Stimulated activated CD8-positive, alpha-beta memory T cell treated with anti-CD3 and anti-CD28 coated beads, Interleukin-7, amount 100 ng/mL, for 4 hours (primary cell): ENCODE measurements around the gene ARAP1.
"Not testable (repeated sequence)": the region's sequence is repeated elsewhere in the genome, so short reads cannot be mapped to it uniquely, and the experiment has no call there.

Experiments used
- DNase-seq, 2 donors: peaks; one replicate each; pipeline ENCODE4 v3.0.0-alpha.2; 2020; ENCODE audit warnings: low read depth in 2 of 2

Gene ARAP1

DNA sequence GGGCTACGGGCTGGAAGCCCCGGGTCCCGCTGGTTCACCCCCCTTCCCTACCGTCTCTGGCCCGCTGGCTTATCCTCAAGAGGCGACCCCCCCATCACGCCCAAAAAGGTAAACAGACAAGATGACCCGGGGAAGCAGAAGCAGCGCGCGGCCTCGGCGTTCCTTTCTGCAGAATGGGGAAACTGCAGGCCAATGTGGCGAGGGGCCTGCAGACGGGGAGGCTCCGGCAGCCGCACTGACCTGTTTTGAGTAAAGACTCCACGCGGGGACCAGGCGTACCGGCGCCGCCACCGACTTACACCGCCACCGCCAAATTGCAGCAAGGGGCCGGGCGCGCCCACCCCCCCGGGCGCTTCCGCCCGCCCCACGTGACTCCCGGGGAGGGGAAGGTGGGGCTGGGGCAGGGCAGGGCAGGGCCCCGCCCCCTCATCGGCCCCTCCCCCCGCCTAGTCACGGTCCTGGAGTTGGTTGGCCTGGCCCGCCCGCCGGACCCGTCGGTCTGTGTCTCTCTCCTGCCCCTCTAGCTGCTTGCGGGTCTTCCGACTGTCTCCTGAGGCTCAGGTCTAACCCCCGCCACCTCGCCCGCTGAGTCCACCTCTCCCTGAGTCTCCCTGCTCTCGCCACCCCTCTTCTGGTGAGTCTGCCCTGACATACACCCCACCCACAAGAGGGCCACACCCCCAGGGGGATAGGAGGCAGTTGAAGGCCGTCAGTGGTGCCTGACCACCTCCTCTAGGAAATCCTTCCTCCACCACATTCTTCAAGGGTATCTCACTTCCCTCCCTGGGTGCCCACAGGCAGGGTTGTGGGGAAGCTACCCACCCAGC lies at the start of gene ARAP1:
Gene ARAP1 (minus strand): TSS at position 321 of the 827 bp plus-strand sequence. CDS start 25,280 bp downstream, outside the sequence.
- peak; percentile 49 to 75 for DNase-seq

DNA sequence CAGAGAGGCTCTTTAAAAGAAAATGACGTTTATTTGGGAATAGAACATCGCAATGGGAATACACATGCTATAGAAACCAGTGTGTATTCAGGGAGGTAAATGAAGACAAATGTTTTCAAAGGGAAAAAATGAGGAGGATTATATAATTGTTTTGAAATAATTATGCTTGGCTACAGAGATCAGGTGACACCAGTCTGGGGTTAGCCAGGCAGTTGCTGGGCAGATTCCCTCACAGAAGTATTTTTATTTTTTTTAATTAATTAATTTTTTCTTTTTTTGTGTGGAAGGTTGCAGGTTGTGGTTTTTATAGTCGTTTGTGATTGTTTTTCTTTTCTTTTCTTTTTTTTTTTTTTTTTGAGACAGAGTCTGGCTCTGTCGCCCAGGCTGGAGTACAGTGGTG lies 47.2 kb upstream of the ARAP1 start:
- no peak for DNase-seq

DNA sequence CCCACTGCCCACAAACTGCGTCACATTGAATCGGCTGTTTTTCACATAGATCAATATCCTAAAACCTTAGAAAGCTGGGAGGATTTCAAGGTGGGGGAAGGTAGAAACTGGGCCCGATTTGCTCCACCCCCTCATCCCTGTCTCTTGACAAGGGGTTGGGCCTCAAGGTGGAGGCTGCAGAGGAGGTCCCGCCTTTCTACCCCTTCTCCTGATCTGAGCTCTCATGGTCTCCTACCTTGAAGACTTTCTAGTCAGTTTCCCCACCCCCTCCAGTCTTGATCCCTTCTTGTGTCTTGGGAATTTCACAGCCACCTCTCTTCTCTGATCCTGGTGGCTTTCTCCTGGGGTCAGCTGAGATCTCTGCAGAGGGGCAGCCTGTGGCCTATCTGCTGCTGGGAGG lies 46.2 kb upstream of the ARAP1 start:
- DNase-seq = no peak

DNA sequence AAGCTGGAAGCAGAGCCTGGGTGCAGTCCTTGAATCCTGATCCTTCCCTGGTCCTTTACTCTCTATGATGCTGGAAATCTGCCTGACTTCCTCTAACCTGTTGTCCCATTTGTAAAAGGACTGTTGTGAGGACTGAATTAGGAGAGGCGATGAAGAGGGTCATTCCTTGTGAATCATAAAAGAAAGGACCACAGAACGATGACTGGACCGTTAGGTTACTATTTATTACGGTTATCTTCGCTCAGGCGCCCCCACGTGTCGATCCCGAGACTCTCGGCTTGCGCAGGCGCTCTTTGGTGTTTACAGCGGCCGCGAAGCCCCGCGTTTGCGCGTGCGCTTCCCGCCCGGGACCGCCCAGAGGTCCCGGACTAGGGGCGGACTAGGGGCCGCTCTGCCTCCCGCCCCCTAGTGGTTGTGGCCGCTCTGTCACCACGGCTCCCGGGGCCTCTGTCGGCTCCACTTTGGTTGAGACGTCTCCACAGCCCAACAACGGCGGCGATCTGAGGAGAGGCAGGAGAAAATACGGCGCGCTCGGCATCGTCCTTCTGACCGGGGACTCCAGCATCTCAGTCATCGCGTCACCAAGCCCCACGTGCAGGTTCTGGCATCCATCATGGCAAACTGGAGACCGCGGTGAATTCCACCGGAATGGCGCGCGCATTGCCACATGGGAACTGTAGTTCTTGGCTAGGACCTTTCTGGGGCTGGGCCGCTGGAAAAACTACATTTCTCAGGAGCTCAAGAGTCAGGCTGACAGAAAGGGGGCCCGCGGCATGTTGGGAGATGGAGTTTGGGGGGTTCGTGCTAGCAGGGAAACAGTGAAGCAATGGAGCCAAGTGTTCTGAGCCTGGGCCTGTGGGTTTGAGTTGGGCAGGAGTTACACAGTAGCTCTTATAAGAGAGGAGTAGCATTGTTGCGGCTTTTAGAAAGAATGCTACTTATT lies 41.5 kb upstream of the ARAP1 start, which contains the start of gene STARD10:
Gene STARD10 (minus strand): TSS at position 623 of the 943 bp plus-strand sequence. CDS start 12,866 bp downstream, outside the sequence.
- DNase-seq = peak; percentile 83 to 92

DNA sequence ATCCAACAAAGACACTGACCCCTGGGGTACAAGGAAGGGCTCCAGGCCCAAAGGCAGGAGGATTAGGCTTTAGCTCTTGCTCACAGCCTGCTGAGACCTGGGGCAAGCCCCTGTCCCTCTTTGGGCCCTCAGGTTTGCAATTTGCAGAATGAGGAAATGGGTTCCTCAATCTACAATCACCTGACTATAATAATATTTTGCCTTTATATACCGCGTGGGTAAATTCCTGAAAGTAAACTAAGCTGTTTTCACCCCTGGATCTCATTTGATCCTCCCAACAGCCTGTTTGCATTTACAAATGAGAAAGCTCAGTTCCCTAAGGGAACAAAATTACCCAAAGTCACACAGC lies 40.8 kb upstream of the ARAP1 start:
- no peak for DNase-seq

DNA sequence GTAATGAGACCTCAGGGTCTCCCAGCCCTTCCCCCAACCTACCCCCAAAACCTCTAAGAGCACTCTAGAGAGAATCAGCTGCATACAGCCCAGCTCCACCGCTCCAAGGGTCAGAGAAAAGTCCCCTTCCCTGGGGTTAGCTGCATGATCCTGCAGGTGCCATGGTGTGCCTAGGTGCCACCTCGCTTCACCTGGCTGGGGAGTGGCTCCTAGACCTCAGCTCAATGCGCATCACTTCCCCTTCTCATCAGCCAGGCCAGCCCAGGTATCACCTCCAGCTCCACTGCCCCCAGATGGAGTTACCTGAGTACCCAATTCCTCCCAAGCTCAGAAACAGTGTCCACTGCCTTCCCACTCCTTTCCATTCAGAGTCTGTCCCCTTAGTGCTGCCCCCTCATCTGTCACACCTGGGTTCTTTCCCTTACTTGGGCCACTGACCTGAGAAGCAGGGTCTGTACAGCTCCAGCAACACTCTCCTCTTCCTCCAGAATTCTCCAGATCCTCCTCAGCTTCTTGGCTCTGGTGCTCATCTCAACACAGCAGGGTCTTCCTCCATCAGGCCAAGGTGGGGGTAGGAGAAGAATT lies 40.3 kb upstream of the ARAP1 start:
- DNase-seq = no peak

DNA sequence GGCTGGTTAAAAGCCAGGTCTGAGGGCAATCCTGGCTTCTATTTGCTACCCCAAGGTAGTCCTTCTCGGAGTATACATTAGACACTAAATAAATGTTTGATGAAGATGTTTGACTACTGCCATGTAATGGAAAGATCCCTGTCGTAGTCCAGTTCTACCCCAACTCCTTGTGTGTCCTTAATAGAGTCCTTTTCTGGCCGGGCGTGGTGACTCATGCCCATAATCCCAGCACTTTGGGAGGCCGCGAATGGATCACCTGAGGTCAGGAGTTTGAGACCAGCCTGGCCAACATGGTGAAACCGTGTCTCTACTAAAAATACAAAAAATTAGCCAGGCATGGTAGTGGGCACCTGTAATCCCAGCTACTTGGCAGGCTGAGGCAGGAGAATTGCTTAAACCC lies 39.0 kb upstream of the ARAP1 start:
- not testable (repeated sequence) for DNase-seq

DNA sequence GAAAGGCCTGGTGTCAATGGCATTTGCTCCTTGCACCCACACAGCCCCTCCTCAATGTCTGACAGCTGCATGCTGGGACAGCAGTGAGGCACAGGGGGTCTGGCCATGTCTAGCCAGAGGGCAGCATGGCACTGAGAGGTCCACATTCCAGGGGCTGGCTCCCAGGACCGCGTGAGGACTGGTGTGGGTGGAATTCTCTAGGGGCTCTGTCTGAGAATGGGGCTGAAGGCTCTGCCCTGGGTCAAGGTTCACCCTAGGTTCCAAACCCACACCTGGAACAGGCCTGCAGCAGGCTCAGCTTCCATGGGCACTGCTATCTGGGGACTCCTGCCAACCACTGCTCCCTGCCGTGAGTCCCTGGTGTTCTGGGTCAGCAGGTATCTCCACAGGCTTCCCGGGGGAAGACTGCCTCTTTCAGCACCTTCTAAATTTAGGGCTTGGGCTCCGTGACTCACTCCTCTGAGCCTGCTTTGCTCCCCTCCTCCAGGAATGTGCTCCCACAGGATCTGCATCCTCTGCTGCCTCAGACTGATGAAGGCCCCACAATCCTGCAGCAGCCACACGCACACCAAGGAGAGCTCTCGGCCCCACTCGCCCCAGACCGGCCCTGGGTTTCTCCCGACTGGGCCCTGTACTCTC lies 37.4 kb upstream of the ARAP1 start:
- no peak for DNase-seq

DNA sequence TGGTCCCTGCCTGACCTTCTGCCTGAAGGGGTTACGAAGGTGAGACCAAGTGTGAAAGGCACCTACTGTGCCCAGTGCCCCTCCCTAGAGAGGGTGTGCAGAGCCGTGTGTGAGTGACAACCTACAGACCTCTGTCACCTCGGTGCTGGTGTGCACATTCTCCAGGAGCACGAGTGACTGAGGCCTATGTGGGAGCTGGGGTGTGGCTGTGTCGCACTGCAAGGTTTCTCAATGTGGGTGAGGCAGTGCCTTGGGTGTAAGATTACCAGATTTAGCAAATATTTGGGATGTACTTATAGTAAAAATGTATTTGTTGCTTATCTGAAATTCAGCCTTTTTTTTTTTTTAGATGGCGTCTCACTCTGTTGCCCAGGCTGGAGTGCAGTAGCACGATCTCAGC lies 36.0 kb upstream of the ARAP1 start:
- no peak for DNase-seq

DNA sequence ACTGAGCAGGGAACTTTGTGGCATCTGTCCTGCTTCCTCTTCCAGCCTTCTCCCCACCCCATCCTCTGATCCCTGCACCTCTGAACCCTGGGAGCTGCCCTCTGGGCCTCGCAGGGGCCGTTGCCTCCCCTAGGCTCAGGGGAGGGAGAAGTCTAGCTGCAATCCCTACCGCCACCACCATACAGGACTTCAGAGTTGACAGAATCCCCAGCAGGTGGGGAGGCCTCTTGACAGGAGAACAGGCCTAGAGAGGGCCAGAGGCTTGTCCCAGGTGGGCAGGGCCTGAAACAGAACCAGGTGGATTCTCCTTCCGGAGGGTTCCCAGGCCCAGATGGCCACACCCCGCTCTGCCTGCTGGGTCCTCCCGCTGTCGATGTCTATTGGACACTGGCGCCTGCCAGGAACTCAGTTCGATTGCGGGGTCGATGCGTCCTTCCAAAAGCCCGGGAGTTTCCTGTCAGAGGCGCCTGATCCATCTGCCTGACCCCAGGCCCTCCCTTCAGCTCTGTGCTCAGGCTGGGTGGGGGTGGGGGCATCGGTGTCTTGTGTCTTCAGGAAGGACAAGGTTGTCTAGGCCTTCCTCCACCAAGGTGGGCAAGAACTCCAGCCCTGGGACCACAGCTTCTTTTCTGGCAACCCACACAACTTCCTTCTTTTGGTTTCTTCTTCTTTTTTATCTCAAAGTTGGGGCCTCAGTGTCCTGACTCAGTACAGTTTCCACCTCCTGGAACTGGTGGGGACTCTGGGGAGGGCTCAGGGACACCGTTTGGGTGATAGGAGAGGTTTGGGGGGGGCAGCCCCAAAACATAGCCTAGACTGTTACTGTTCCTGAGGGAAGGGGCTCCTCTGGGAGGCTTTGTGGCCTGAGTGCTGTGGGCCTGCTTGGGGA lies 35.3 kb upstream of the ARAP1 start:
- DNase-seq = no peak

DNA sequence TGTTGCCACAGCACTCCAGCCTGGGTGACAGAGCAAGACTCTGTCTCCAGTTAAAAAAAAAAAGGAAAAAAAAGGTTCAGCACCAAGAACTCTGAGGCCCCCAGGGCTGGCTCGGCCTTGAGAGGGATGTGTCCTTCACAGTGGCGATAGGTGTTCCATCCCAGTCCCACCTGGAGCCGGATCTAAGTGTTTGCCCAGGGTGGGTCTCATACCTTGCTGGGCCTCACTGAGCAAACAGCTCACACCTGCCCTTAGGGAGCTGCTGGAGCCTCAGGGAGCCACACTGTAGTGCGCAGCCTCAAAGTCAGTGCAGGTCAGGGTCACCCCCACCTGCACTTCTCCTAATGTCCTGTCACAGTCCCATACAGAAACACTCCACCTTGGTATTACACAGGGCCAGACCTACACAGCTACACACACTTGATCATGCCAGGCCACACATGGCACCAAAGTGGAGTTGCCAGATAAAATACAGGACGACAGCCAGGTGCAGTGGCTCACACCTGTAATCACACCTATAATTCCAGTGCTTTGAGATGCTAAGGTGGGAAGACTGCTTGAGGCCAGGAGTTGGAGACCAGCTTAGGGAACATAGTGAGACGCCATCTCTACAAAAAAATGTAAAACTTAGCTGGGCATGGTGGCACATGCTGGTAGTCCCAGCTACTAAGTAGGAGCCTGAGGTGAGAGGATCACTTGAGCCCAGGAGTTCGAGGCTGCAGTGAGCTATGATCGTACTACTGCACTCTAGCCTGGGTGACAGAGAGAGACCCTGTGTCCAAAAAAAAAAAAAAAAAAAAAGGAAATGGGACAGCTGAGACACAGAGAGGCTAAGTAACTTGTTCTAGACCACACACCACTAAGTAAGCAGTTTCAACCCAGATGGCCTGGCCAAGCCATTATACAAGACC lies 34.4 kb upstream of the ARAP1 start:
- DNase-seq = no peak

DNA sequence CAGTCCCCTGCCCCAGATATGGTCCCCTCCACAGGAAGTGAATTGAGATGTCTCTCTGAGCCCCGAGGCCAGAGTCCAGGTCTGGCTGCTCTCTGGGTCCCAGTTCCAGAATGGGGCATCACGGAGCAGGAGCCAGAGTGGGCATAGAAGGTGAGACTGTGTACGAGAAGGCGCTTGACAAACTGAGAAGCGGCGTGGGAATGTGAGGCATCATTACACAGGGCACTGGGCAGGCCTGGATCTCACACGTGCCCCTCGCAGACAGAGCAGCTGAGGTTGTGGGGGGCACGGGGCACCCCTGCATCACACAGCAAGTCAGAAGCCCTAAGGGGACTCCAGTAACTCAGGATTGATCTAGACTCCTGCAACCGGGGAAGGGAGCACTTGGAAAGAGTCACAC lies 32.5 kb upstream of the ARAP1 start:
- DNase-seq = no peak

DNA sequence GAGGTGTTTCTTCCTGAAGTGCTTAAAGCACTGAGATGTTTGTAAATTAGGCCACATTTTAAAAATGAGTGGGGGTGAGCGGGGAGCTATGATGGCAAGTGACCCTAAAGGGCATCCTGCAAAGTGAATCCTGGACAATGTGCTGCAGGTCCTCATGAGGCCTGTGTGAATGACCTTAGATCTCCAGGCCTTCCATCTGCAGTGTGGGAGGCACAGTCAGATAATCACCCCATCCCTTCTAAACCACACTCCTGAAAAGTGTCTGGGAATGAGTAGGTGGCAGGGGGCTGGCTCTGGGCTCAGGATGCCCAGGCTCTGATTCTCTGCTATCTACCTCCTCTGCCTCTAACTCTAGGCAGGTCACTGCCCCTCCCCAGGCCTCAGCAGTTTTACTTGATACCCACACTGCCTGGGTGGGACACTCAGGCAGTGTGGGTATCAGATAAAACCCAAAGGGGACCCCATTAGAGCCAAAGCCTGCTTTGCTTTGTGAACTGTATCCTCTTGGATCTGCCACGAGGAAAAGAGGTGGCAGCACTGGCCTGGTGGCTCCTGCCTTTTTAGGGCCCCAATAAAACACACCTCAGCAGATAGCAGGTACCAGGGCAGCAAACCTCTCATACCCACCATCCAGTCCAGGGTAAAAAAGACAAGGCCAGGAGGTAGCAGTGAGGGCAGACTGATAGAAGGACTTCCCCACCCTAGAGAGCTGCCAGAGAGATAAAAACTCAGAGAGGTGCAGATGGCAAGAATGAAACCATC lies 31.1 kb upstream of the ARAP1 start:
- DNase-seq = no peak

DNA sequence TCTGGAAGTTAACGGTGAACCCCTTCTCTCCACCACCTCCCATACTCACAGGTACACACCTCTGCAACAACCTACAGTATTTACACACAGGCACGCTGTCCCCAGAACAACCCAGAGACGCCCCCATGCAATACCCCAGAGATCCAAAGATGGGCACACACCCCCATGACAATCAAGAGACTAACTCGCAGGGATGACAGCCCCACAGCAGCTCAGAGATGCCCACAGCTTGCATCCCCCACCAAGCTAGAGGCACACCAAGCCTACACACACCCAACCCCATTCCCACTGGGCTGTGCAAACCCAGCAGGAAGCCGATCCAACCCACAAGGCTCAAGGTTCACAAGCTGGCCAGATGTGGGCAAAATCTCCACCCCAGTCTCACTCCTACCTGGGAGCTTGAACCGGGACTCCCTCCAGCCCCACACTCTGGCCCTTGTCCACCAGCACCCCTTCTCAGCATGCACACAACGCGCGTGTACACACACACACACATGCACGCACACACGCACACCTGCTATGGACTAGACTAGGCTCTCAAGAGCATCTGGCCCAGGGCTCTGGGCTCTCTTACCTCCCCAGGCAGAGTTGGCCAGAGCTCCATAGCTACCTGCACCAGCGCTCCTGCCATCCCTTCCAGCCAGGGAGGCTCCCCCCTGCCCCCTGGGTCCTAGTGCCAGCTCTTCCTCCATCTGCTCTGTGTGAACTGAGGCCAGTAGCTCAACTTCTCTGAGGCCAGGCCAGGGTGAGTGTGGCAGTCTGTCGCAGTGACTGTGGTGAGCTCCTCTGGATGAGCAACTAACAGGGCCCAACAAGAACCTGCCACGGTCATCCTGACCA lies 30.1 kb upstream of the ARAP1 start:
- DNase-seq = no peak

DNA sequence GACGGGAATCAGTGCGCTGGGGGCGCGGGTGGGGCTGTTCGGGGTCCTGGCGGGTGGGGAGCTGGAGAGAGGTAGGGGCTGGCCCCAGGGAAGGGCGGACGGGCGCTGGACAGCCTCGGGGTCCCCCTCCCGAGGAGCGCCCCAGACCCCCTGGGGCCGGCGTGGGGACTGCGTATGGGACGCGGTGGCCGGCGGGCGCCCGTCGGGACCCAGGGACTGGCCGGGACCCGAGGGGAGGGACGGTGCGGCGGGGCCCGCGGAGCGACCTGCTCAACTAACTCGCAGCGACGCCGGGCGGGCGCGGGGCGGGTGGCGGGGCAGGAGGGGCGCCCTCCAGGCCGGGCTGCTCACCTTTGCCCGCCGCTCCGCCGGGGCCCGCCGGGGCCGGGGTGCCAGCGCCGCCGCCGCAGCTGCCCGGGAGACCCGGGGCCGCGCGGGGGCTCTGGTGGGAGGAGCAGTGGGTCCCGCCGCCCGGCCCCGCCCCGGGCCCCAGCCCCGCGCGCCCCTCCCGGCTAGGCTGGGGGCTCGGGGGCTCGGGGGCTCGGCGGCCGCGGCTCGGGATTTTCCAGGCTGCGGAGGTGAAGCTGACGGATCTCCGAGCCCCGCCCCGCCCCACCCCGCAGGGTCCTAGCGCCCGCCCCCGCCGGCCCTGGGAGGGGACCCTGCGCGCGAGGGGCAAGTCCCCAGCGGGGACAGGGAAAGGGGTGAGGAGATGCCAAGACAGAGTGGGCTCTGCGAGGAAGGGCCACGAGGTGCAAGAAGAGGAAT lies 29.3 kb upstream of the ARAP1 start:
- DNase-seq = peak; percentile 23 to 62

DNA sequence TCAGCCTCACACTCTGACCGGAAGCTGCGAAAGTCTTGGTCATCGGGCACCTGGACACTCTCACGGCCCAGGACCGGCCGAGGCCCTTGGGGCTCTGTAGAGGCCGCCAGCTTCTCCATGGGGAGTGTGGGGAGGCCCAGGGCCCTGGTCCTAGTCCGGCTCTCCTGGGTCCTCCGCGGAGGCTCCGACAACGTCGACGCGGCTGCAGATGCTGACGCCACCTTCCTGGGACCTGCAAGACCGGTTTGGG lies 28.8 kb upstream of the ARAP1 start:
- no peak for DNase-seq

DNA sequence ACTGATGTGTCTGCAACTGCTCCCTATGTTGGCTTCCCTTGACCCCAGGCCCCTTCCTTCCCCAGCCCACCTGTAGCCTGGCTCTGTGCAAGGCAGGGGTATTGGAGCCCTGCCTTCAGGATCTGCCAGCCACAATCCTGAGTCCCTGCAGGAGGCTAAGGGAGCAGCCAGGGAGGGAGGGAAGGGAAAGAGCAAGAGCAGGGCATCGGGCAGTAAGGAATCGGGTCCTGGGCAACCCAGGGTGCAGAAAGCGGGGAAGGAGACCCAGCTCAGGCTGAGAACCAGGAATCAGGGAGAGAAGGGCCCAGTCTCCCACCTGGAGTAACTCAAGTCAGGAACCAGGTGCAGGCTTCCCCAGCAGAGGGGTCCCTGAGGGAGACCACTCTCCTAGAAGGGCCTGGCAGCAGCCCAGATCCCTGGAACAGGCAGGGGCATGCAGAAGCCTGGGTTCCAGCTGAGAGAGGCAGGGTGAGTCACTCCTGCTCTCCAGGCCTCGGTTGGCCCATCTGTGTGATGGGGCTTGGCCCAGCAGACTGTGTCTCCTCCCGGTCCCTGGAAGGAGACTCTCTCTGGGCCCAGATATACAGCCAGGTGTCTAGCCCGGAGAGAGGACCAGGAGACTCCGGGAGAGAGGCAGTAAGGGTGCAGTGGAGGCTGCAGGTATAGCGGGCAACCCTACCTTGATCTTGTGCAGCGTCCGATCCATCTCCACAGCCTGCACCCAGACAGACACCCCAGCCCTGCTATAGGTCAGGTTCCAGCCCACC lies 28.3 kb upstream of the ARAP1 start:
- no peak for DNase-seq
